HG03095 (cell line): ENCODE data around the gene PLEKHA7.

Experiments
- ATAC-seq: cut with Tn5 transposase; IDR thresholded peaks from one replicate; pipeline ENCODE4 v1.9.1; 2021; ENCODE audit warnings: moderate library complexity; ENCODE audit not compliant: unreplicated experiment

The PLEKHA7 gene

GRCh38 chr11:16792426-16792825, 221.8 kb downstream of the PLEKHA7 start:
- ATAC-seq = no peak

- ATAC-seq = no peak
Measured at GRCh38 chr11:16791191-16791961, 222.8 kb downstream of the PLEKHA7 start.

GRCh38 chr11:16790486-16791190, 223.6 kb downstream of the PLEKHA7 start:
- no peak for ATAC-seq

- ATAC-seq = no peak
Measured at GRCh38 chr11:16789560-16790485, 224.4 kb downstream of the PLEKHA7 start.

- no peak for ATAC-seq
Measured at GRCh38 chr11:16789063-16789420, 225.2 kb downstream of the PLEKHA7 start.

- peak; percentile 67 for ATAC-seq
Measured at GRCh38 chr11:16788141-16789062, 225.8 kb downstream of the PLEKHA7 start.

- no peak for ATAC-seq
Measured at GRCh38 chr11:16787035-16787742, 227.0 kb downstream of the PLEKHA7 start.

GRCh38 chr11:16786131-16786530, 228.1 kb downstream of the PLEKHA7 start:
- ATAC-seq = no peak

- peak; percentile 65 for ATAC-seq
Measured at GRCh38 chr11:16785520-16786128, 228.6 kb downstream of the PLEKHA7 start.

- no peak for ATAC-seq
Measured at GRCh38 chr11:16784666-16785065, 229.5 kb downstream of the PLEKHA7 start.

- ATAC-seq = no peak
Measured at GRCh38 chr11:16784097-16784496, 230.1 kb downstream of the PLEKHA7 start.

- ATAC-seq = no peak
Measured at GRCh38 chr11:16783321-16783801, 230.9 kb downstream of the PLEKHA7 start.

GRCh38 chr11:16781936-16782919, 232.0 kb downstream of the PLEKHA7 start:
- no peak for ATAC-seq

- ATAC-seq = no peak
Measured at GRCh38 chr11:16780698-16781550, 233.3 kb downstream of the PLEKHA7 start.

- no peak for ATAC-seq
Measured at GRCh38 chr11:16780146-16780545, 234.1 kb downstream of the PLEKHA7 start.

GRCh38 chr11:16779436-16779835, 234.8 kb downstream of the PLEKHA7 start:
- ATAC-seq = no peak

GRCh38 chr11:16778876-16779275, 235.3 kb downstream of the PLEKHA7 start:
- no peak for ATAC-seq
